ENCODE data around the gene FBXO38. TPM values are rescaled to one million over a fixed set of nuclear protein-coding genes. Genes with fewer than 3 reads are reported as not detected.

Gene FBXO38
- total and polyA plus RNA-seq, 2 of the 13 experiments (the other 11 are each of a cell fraction or from before 2014, with no cell fraction given): 24.8 to 35.9 TPM

- TF ChIP-seq ZNF737 (CRISPR knock-in tag; IDR thresholded peaks at IDR 0.05; ENCODE audit: borderline replicate concordance): no peak
- TF ChIP-seq REXO4 (CRISPR knock-in tag; IDR thresholded peaks at IDR 0.05; ENCODE audit: borderline replicate concordance): no peak
- TF ChIP-seq, protein P1, sequence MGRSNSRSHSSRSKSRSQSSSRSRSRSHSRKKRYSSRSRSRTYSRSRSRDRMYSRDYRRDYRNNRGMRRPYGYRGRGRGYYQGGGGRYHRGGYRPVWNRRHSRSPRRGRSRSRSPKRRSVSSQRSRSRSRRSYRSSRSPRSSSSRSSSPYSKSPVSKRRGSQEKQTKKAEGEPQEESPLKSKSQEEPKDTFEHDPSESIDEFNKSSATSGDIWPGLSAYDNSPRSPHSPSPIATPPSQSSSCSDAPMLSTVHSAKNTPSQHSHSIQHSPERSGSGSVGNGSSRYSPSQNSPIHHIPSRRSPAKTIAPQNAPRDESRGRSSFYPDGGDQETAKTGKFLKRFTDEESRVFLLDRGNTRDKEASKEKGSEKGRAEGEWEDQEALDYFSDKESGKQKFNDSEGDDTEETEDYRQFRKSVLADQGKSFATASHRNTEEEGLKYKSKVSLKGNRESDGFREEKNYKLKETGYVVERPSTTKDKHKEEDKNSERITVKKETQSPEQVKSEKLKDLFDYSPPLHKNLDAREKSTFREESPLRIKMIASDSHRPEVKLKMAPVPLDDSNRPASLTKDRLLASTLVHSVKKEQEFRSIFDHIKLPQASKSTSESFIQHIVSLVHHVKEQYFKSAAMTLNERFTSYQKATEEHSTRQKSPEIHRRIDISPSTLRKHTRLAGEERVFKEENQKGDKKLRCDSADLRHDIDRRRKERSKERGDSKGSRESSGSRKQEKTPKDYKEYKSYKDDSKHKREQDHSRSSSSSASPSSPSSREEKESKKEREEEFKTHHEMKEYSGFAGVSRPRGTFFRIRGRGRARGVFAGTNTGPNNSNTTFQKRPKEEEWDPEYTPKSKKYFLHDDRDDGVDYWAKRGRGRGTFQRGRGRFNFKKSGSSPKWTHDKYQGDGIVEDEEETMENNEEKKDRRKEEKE (IDR thresholded peaks at IDR 0.05): no peak
- TF ChIP-seq ZNF296 (CRISPR knock-in tag; conservative IDR thresholded peaks at IDR 0.05): no peak
- no peak for TF ChIP-seq THYN1 (CRISPR knock-in tag; IDR thresholded peaks at IDR 0.05; ENCODE audit: borderline replicate concordance, low read depth)
- TF ChIP-seq ZGPAT (CRISPR knock-in tag; IDR thresholded peaks at IDR 0.05): 0 out of 2 replicates have a peak, but pooled peaks have one; percentile 28
- no peak for TF ChIP-seq BATF2 (CRISPR knock-in tag; IDR thresholded peaks at IDR 0.05)
- no peak for TF ChIP-seq NR3C1 (CRISPR knock-in tag; IDR thresholded peaks at IDR 0.05)
- no peak for TF ChIP-seq FIP1L1 (IDR thresholded peaks at IDR 0.05; ENCODE audit: borderline replicate concordance, insufficient read depth, low read depth, low read length)
- TF ChIP-seq ZNF235 (CRISPR knock-in tag; IDR thresholded peaks at IDR 0.05; ENCODE audit: borderline replicate concordance): no peak
- TF ChIP-seq, protein P2, sequence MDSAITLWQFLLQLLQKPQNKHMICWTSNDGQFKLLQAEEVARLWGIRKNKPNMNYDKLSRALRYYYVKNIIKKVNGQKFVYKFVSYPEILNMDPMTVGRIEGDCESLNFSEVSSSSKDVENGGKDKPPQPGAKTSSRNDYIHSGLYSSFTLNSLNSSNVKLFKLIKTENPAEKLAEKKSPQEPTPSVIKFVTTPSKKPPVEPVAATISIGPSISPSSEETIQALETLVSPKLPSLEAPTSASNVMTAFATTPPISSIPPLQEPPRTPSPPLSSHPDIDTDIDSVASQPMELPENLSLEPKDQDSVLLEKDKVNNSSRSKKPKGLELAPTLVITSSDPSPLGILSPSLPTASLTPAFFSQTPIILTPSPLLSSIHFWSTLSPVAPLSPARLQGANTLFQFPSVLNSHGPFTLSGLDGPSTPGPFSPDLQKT (CRISPR knock-in tag; IDR thresholded peaks at IDR 0.05; ENCODE audit: borderline replicate concordance): no peak
- no peak for TF ChIP-seq FOXO1 (CRISPR knock-in tag; IDR thresholded peaks at IDR 0.05)
- no peak for TF ChIP-seq ZNF567 (CRISPR knock-in tag; IDR thresholded peaks at IDR 0.05; ENCODE audit: borderline replicate concordance)
- no peak for TF ChIP-seq ZNF329 (CRISPR knock-in tag; IDR thresholded peaks at IDR 0.05; ENCODE audit: low read depth)
- TF ChIP-seq KLF15 (CRISPR knock-in tag; IDR thresholded peaks at IDR 0.05; ENCODE audit: borderline replicate concordance): no peak
- no peak for TF ChIP-seq FOXK2 (IDR thresholded peaks at IDR 0.05)
- TF ChIP-seq ZNF331 (CRISPR knock-in tag; IDR thresholded peaks at IDR 0.05): peak; percentile 55; the same call in 1 of the 2 replicates
- TF ChIP-seq ZFP90 (CRISPR knock-in tag; IDR thresholded peaks at IDR 0.05; ENCODE audit: borderline replicate concordance): no peak
- no peak for TF ChIP-seq ZNF362 (CRISPR knock-in tag; IDR thresholded peaks at IDR 0.05; ENCODE audit: borderline replicate concordance)
- peak; percentile 55 for TF ChIP-seq JARID2 (CRISPR knock-in tag; IDR thresholded peaks at IDR 0.05; ENCODE audit: insufficient replicate concordance)
- TF ChIP-seq TCF7 (IDR thresholded peaks at IDR 0.05; ENCODE audit: low read depth): no peak
- TF ChIP-seq ZNF251 (CRISPR knock-in tag; IDR thresholded peaks at IDR 0.05): no peak
- no peak for TF ChIP-seq ZNF652 (CRISPR knock-in tag; IDR thresholded peaks at IDR 0.05; ENCODE audit: borderline replicate concordance, low read depth)
Measured at GRCh38 chr5:148374690-148375360, 8.9 kb upstream of the FBXO38 start (continued).

All from HepG2 (cell line).